Measurements from ENCODE around the gene FIBP.
A peak's percentile ranks its signal among the peaks of the same experiment; 100 is the strongest.

Gene FIBP

DNA sequence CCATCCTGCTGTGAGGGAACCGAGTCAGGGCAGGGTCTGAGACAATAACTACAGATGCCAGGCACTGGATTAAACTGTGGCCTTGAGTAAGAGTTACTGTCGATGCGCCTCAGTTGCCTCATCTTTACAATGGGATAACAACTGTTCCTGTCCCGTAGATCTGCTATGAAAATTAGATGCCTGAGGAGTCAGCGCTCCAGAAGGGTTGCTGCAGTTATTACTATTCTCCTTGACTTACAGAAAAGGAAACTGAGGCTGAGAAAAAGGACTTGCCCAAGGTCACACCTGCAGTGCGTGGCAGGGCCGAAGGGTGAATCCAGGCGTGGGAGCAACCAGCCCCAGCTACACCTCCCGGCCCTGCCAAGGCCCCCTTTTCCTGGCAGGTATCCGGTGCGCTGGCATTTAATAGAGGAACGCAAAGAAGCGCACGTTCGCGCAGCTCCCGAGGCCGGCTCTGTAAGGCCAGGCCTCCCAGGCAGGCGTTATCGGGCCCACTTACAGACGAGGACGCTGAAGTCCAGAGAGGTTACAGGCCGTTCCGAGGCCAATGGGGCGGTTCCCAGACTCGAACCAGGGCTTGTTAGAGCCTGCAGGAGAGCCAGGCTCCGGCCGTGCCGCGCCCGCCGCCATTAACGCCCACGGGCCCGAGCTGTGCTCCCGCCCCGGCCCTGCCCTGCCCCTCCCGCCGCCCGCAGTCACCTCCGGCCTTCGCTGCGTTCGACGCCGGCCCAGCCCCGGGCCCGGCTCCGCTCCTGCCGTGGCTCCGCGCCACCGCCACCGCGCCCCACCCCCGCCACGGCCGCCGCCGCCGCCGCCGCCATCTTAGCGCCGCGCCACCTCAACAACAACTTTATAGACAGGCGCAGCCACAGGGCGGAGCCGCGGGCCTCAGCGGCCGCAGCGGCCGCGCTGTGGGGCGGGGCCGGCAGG, 30.2 kb upstream of the FIBP start, which contains the start of gene C11orf68:
Gene C11orf68, minus strand, starts transcription at position 852 of the 930 bp plus-strand sequence. Its CDS starts 31 bp downstream, at position 821.
- ATAC-seq (ENCODE audit: low read depth) (peak; percentile 1; the same call in 2 of the 3 replicates), DNase-seq (ENCODE audit: low spot score) (no peak)
- peak within 1 kb of the TSS; percentile 98 for H3K27ac ChIP-seq (ENCODE audit: poor library complexity, severe bottlenecking)
- TF ChIP-seq, protein P1, sequence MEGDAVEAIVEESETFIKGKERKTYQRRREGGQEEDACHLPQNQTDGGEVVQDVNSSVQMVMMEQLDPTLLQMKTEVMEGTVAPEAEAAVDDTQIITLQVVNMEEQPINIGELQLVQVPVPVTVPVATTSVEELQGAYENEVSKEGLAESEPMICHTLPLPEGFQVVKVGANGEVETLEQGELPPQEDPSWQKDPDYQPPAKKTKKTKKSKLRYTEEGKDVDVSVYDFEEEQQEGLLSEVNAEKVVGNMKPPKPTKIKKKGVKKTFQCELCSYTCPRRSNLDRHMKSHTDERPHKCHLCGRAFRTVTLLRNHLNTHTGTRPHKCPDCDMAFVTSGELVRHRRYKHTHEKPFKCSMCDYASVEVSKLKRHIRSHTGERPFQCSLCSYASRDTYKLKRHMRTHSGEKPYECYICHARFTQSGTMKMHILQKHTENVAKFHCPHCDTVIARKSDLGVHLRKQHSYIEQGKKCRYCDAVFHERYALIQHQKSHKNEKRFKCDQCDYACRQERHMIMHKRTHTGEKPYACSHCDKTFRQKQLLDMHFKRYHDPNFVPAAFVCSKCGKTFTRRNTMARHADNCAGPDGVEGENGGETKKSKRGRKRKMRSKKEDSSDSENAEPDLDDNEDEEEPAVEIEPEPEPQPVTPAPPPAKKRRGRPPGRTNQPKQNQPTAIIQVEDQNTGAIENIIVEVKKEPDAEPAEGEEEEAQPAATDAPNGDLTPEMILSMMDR (IDR thresholded peaks at IDR 0.05; ENCODE audit: poor library complexity, severe bottlenecking) = peak; percentile 7
- H3K9me3 ChIP-seq (ENCODE audit: severe bottlenecking) = no peaks in the 10 kb centered on the region
- peak within 1 kb of the TSS; percentile 80 for H3K4me3 ChIP-seq (ENCODE audit: severe bottlenecking)
- H3K4me1 ChIP-seq (ENCODE audit: insufficient read depth, poor library complexity, severe bottlenecking) = peaks cover 51% of the 10 kb centered on the region
- H3K36me3 ChIP-seq (ENCODE audit: low read depth) = peaks cover 50% of the 10 kb centered on the region
- no peaks in the 10 kb centered on the region for H3K27me3 ChIP-seq (ENCODE audit: insufficient read depth, poor library complexity, severe bottlenecking)

DNA sequence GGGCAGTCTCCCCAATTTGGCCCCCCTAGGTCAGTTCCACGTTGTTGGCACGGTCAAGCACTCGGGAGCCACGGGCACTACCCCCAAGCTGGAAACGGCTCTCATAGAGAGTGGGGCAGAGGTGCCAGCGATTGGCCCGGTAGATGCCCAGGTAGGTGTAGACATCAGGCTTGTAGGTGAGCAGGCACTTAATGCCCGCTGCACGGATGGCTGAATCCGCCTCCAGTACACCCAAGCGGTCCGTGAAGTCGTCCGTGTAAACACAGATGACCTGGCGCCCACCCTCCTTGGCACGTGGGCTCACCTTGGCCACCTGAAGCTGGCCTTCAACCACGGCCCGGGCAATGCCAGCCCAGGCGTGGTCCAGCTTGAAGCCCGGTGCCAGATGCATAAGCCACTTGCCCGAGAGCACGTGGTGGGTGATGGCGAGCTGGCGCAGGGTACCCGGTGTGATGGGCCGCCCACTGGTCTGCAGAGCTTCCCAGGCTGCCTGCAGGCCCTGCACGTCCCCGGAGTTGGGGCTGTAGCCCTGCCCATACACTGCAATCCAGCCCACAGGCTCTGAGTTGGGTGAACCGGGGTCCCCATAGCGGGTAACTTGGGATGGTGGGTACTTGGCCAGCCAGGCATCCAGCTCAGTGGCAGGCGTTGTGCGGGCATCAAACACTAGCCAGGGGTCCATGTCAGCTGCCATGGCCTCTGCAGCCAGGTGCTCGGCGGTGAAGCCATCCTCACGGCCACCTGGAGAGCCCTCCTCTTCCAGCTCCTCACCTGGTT, 29.4 kb upstream of the FIBP start:
- DNase-seq (ENCODE audit: low spot score) (no peak), ATAC-seq (ENCODE audit: low read depth) (no peak)
- TF ChIP-seq, protein P1 (IDR thresholded peaks at IDR 0.05; ENCODE audit: poor library complexity, severe bottlenecking) = no peak
- peak overlapping the region; percentile 74 for H3K4me3 ChIP-seq (ENCODE audit: severe bottlenecking)
- peaks cover 41% of the 10 kb centered on the region for H3K36me3 ChIP-seq (ENCODE audit: low read depth)
- no peaks in the 10 kb centered on the region for H3K9me3 ChIP-seq (ENCODE audit: severe bottlenecking)
- peaks cover 59% of the 10 kb centered on the region for H3K4me1 ChIP-seq (ENCODE audit: insufficient read depth, poor library complexity, severe bottlenecking)
- no peaks in the 10 kb centered on the region for H3K27me3 ChIP-seq (ENCODE audit: insufficient read depth, poor library complexity, severe bottlenecking)
- H3K27ac ChIP-seq (ENCODE audit: poor library complexity, severe bottlenecking) = peak overlapping the region; percentile 98

DNA sequence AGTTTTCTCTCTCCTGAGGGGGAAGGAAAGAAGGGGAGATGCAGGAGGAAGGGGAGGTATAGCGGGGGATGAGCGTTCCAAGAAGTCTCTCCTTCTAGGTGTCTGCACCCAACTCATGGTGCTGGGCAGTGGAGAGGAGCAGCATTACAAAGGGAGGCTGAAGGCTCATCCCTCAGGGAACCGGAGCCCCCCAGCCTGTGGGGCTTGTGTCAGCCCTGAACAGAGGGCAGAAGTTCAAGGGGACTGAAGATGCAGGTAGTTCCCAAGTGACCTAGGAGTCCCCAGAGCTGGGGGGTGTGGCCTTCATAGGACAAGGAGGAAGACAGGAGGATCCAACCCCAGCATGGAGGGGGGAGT, 28.8 kb upstream of the FIBP start:
- no peak for DNase-seq (ENCODE audit: low spot score)
- peaks cover 35% of the 10 kb centered on the region for H3K36me3 ChIP-seq (ENCODE audit: low read depth)
- no peaks in the 10 kb centered on the region for H3K9me3 ChIP-seq (ENCODE audit: severe bottlenecking)
- no peaks in the 10 kb centered on the region for H3K27me3 ChIP-seq (ENCODE audit: insufficient read depth, poor library complexity, severe bottlenecking)
- TF ChIP-seq, protein P1 (IDR thresholded peaks at IDR 0.05; ENCODE audit: poor library complexity, severe bottlenecking) = no peak
- H3K4me1 ChIP-seq (ENCODE audit: insufficient read depth, poor library complexity, severe bottlenecking) = peaks cover 65% of the 10 kb centered on the region
- no peak overlapping the region for H3K4me3 ChIP-seq (ENCODE audit: severe bottlenecking)
- H3K27ac ChIP-seq (ENCODE audit: poor library complexity, severe bottlenecking) = peak overlapping the region; percentile 98
- no peak for ATAC-seq (ENCODE audit: low read depth)

DNA sequence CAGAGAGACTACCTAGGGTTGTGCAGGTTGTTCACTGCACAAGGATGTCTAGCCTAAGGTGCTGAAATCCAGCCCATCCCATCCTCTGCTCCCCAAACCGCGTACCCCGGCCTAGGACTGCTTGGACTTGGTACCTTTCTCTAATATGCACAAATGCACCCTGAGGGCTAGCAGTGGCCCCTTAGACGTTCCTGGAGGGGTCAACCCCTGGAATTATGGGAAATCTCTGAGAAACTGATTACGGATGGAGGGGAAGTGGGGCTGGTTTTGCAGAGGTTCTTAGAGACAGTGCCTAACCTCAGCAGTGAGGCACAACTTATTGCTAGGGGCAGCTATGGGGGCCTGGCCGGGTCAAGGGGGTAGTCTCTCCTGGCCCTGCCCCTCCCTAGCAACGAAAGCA, 28.1 kb upstream of the FIBP start:
- peaks cover 72% of the 10 kb centered on the region for H3K4me1 ChIP-seq (ENCODE audit: insufficient read depth, poor library complexity, severe bottlenecking)
- H3K9me3 ChIP-seq (ENCODE audit: severe bottlenecking) = no peaks in the 10 kb centered on the region
- ATAC-seq (ENCODE audit: low read depth) = no peak
- H3K27ac ChIP-seq (ENCODE audit: poor library complexity, severe bottlenecking) = peak overlapping the region; percentile 98
- no peaks in the 10 kb centered on the region for H3K27me3 ChIP-seq (ENCODE audit: insufficient read depth, poor library complexity, severe bottlenecking)
- TF ChIP-seq, protein P1 (IDR thresholded peaks at IDR 0.05; ENCODE audit: poor library complexity, severe bottlenecking) = no peak
- no peak for DNase-seq (ENCODE audit: low spot score)
- peaks cover 29% of the 10 kb centered on the region; the same call in 1 of the 2 replicates for H3K36me3 ChIP-seq (ENCODE audit: low read depth)
- H3K4me3 ChIP-seq (ENCODE audit: severe bottlenecking) = peak overlapping the region; percentile 18
